Upper lobe of right lung (tissue), 1 donor: ENCODE data around the gene HCRT. TPM values are rescaled to one million over a fixed set of nuclear protein-coding genes. Genes with fewer than 3 reads are reported as not detected.

Experiments
- ATAC-seq: fragments of 200-7000 bp; cut with Tn5 transposase; one replicate; pipeline ENCODE4 v1.9.1; 2020; ENCODE audit warnings: mild to moderate bottlenecking, moderate library complexity
- DNase-seq: peaks from one replicate; pipeline ENCODE4 v3.0.0-alpha.2; 2020
- H3K27ac ChIP-seq: fragments of 200-600 bp; one replicate; pipeline ENCODE4 v1.8.0; 2022
- H3K27me3 ChIP-seq: fragments of 200-600 bp; one replicate; pipeline ENCODE4 v1.8.0; 2022; ENCODE audit warnings: mild to moderate bottlenecking
- H3K36me3 ChIP-seq: fragments of 200-600 bp; one replicate; pipeline ENCODE4 v1.8.0; 2022
- H3K4me1 ChIP-seq: fragments of 200-600 bp; one replicate; pipeline ENCODE4 v1.8.0; 2022
- H3K4me3 ChIP-seq: fragments of 200-600 bp; one replicate; pipeline ENCODE4 v1.8.0; 2022; ENCODE audit warnings: mild to moderate bottlenecking
- H3K9me3 ChIP-seq: fragments of 200-600 bp; one replicate; pipeline ENCODE4 v1.8.0; 2022
- intact Hi-C: fragments of 100-400 bp; cut with DNase I; formaldehyde crosslinking; loops from one replicate; pipeline ENCODE4 v1.11.0; 2022
- total RNA-seq: library from RNA; stranded (reverse); fragmentation: NEBNext Ultra II Directional; extraction: Animal tissue kit (Norgen Biotek cat#: 25700); gene quantifications from one replicate; pipeline ENCODE4 v1.2.1, GENCODE V29; 2021
- TF ChIP-seq, protein P1 (sequence below): fragments of 200-600 bp; IDR thresholded peaks from one replicate; pipeline ENCODE4 v1.8.0; 2022; ENCODE audit warnings: antibody characterized with exemption
- donor health status: DM: no; HTN: yes; CAD: no; lungs with severe emphysema.

Gene HCRT
- total RNA-seq, 1 donor from 2014 or later = not detected

DNA sequence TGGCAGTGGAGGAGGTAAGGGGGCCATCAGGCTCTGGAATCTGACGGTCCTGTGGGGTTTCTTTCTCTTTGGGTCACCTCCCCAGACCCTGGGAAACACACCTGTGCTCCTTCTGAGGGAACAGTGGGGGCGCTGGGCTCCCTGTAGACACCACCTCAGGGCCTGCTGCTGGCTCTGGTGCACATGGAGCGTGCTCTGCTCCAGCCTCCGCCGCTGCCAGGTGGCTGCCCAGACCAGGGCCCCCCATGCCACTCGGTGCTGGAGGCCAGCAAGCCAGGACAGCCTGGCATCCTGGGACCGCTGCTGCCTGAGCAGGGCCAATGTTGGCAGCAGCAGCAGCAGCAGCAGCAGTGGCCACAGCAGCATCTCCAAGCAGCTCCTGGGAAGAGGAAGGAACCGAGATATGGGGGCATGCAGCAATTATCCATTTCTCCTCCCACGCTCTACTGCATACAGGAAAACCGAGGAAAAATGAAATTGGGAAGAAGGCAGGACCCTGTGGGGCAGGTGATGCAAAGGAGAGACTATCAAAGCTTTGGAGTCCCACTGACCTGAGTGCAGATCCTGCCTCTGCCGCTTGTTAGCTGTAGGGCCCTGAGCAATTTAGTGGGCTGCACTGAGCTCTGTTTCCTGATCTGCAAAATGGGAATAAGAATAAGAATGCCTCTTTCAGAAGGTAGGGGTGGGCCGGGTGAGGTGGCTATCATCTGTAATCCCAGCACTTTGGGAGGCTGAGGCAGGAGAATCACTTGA is 8.1 kb upstream of the HCRT start:
- Histone ChIP-seq H3K27ac (peak overlapping the region; percentile 96), H3K4me1 (peaks cover 15% of the 10 kb centered on the region), H3K36me3 (no peaks in the 10 kb centered on the region), H3K9me3 (no peaks in the 10 kb centered on the region), H3K27me3 (no peaks in the 10 kb centered on the region), H3K4me3 (peak overlapping the region; percentile 92)
- TF ChIP-seq, protein P1, sequence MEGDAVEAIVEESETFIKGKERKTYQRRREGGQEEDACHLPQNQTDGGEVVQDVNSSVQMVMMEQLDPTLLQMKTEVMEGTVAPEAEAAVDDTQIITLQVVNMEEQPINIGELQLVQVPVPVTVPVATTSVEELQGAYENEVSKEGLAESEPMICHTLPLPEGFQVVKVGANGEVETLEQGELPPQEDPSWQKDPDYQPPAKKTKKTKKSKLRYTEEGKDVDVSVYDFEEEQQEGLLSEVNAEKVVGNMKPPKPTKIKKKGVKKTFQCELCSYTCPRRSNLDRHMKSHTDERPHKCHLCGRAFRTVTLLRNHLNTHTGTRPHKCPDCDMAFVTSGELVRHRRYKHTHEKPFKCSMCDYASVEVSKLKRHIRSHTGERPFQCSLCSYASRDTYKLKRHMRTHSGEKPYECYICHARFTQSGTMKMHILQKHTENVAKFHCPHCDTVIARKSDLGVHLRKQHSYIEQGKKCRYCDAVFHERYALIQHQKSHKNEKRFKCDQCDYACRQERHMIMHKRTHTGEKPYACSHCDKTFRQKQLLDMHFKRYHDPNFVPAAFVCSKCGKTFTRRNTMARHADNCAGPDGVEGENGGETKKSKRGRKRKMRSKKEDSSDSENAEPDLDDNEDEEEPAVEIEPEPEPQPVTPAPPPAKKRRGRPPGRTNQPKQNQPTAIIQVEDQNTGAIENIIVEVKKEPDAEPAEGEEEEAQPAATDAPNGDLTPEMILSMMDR = no peak
- ATAC-seq (no peak), DNase-seq (no peak)
- intact Hi-C loops = no loop called here

DNA sequence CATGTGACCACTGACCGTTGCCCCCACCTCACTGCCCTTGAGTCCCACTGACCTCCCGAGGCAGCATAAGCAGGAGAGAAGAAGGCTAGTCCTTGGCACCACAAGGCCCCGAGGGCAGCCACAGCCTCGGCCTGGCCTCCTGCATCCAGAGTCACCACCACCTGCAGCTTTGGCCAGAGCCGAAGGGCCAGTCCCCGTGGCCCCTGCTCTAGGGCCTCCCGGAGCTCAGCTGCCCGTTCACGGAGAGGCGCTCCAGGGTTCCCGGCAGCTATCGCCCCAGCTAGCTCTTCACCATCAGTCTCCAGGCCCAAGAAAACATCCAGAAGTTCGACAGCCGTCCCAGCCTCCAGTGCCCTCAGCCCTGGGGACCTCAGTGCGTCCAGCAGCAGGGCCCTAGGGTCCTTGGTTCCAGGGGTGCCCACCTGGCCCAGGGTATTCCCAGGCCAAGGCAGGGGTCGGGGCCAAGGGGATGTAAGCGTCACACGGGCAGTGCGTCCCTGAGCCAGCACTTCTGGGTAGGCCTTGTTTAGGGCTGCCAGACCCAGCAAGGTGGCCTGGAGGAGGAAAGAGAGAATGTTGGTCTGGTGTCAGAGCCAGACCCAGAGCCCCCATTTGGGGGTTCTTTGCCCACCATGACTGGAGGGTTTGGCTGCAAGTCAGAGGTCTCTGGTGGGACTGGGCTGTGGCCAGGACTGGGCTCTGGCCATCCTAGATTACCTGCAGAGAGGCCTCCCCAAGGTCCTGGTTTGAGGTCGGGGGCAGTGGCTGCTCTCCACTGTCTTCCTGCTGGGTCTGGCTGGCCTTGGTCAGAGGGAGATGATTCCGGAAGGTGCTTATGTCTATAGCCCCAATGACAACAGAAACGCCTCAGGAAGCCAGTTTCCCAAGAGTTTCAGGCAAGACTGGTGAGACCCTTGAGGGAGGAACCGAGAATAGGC is 7.2 kb upstream of the HCRT start:
- Histone ChIP-seq H3K4me1 (peaks cover 15% of the 10 kb centered on the region), H3K4me3 (peak overlapping the region; percentile 92), H3K9me3 (no peaks in the 10 kb centered on the region), H3K27ac (no peak overlapping the region), H3K36me3 (no peaks in the 10 kb centered on the region), H3K27me3 (no peaks in the 10 kb centered on the region)
- intact Hi-C loops = no loop called here
- no peak for ATAC-seq
- TF ChIP-seq, protein P1 = no peak
- DNase-seq = no peak

DNA sequence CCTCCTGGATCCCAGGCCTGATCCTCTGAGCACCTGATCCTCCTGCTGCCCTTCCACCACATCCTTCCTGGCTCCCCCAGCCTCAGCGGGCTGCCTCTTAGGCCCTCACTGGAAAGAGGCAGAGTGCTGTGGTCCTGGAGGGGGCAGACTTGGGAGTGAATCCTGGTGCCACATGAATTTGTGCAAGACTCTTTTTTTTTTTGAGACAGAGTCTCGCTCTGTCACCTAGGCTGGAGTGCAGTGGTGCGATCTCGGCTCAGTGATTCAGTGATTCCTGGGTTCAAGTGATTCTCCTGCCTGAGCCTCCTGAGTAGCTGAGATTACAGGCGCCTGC is 6.0 kb upstream of the HCRT start:
- H3K9me3 ChIP-seq = no peaks in the 10 kb centered on the region
- H3K27ac ChIP-seq = no peak overlapping the region
- H3K4me3 ChIP-seq = no peak overlapping the region
- ATAC-seq (no peak), DNase-seq (no peak)
- H3K4me1 ChIP-seq = peaks cover 15% of the 10 kb centered on the region
- H3K36me3 ChIP-seq = no peaks in the 10 kb centered on the region
- no peaks in the 10 kb centered on the region for H3K27me3 ChIP-seq
- TF ChIP-seq, protein P1 = no peak
- intact Hi-C loops = no loop called here

DNA sequence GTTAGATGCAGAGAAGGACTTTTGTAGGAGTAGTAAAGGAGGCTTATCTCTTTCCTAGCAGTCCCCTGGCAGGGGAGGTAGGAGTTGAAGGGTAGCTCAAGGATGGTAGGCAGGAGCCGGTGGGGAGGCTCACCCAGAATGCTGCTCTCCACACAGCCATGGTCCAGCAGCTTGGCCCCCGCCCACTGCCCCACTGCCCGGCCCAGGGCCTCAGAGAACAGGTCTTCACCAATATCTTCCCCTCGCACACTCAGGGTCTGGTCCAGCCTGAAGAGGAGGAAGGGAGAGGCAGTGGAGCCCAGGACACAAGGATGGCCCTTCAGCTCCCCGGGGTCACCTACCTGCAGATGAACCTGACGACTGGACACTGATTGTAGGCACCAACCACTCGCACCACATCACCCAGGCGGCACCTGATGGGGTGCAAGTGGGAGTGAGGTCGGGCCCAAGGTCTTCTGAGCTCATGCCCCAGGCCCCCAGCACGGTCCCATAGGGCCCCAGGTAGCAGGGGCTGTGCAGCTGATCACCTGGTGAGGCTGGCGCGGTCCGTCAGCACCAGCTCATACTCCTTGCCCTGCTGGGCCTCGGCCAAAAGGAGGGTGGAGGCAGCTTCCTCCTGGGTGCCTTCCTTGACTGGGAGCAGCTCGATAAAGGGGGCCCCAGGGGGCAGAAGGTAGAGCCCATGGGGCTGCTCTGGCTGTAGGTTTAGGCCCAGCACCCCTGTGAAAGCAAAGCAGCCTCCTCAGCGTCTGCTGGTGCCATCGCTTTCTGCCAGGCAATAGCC is 5.4 kb upstream of the HCRT start:
- Histone ChIP-seq H3K27me3 (no peaks in the 10 kb centered on the region), H3K4me3 (no peak overlapping the region), H3K27ac (no peak overlapping the region), H3K4me1 (peaks cover 15% of the 10 kb centered on the region), H3K36me3 (no peaks in the 10 kb centered on the region), H3K9me3 (no peaks in the 10 kb centered on the region)
- ATAC-seq (no peak), DNase-seq (no peak)
- intact Hi-C loops = no loop called here
- TF ChIP-seq, protein P1 = no peak

DNA sequence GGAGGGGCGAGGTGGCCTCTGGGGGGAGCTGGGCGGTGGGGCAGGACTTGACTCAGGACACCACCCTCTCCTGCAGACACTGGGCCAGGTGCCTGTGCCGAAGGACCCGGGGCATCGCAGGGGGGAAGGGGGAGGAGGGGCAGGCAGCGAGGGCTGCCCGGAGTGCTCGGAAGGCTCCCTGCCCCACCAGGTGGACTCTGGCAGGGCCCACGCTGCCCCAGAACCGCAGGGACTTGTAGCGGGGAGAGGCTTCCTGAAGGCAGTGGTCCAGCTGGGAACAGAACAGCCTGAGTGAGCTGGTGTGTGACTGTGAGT is 4.4 kb upstream of the HCRT start:
- H3K4me1 ChIP-seq = peaks cover 17% of the 10 kb centered on the region
- ATAC-seq (no peak), DNase-seq (no peak)
- no peak overlapping the region for H3K4me3 ChIP-seq
- no peaks in the 10 kb centered on the region for H3K36me3 ChIP-seq
- H3K27ac ChIP-seq = no peak overlapping the region
- no peaks in the 10 kb centered on the region for H3K27me3 ChIP-seq
- TF ChIP-seq, protein P1 = no peak
- intact Hi-C loops = no loop called here
- H3K9me3 ChIP-seq = no peaks in the 10 kb centered on the region
